ENCODE results near the gene PHF13. TPM values are rescaled to one million over a fixed set of nuclear protein-coding genes. Genes with fewer than 3 reads are reported as not detected.

PHF13 gene
- total and polyA plus RNA-seq, 2 experiments from 2014 or later = 9.6 to 11.4 TPM

DNA sequence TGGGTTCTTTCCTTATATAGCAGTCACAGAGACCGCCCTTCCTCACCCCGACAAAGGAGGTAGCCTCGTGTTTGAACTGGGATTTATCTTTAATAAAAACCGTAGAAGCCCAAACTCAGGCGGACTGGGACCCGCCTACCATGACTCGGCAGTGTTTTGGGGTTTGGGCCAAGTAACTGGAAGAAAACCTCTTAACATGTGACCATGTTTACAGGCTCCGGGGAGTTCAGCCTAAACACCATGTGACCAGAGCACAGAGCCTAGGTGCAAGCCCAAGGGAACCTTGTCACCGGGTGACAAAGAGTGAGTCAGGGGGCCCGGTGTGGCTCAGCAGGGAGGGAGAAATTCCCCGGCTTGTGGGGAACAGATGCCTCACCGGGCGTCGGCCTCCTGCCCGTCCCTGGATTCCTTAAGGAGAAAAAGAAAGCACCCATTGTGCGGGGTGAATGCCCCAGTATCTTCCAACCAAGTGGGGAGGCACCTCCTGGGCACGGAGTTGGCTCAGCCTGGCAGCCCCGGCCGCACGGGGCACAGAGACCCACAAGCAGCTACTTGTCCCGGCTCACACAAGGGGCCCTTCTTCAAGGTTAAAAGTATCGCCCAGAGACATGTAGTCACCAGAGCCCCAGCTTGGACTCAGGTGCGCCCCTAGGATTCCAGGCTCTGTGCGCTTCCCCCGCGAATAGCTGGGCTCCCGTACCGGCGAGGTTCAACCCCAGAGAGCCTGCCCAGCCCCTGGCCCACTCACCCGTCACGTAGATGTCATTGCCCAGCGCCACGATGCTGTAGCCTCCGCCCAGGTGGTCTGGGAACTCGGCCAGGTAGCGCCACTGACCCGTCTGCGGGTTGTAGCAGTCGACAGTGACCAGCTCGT lies 12.2 kb upstream of the PHF13 start:
- Histone ChIP-seq H3K4me2 (peak overlapping the region; percentile 88), H3K9me3 (ENCODE audit: low read depth) (no peaks in the 10 kb centered on the region), H2AFZ (peak overlapping the region; percentile 0), H3K79me2 (peaks cover 62% of the 10 kb centered on the region), H3K9me2 (replicated peaks; ENCODE audit: insufficient read depth) (no peaks in the 10 kb centered on the region), H4K20me1 (ENCODE audit: insufficient read depth, poor library complexity, severe bottlenecking) (peaks cover 29% of the 10 kb centered on the region), H3K27me3 (no peaks in the 10 kb centered on the region), H3K36me3 (replicated peaks; ENCODE audit: insufficient read depth, low read depth) (no peaks in the 10 kb centered on the region), H3K4me1 (ENCODE audit: insufficient read depth) (peaks cover 33% of the 10 kb centered on the region), H3K4me3 (peak overlapping the region; percentile 95), H3K27ac (peak overlapping the region; percentile 100)
- peak; percentile 84 for DNase-seq (ENCODE audit: low spot score)
- 1% methylated on average over 40 of the region's 40 CpGs for WGBS (ENCODE audit: low lambda C conversion rate, missing lambda C conversion rate)
- TF ChIP-seq EZH2phosphoT487 (IDR thresholded peaks at IDR 0.05; ENCODE audit: low read depth, severe bottlenecking, unreplicated experiment) (no peak), EZH2 (IDR thresholded peaks at IDR 0.05; ENCODE audit: borderline replicate concordance) (no peak)
- TF ChIP-seq, protein P1, sequence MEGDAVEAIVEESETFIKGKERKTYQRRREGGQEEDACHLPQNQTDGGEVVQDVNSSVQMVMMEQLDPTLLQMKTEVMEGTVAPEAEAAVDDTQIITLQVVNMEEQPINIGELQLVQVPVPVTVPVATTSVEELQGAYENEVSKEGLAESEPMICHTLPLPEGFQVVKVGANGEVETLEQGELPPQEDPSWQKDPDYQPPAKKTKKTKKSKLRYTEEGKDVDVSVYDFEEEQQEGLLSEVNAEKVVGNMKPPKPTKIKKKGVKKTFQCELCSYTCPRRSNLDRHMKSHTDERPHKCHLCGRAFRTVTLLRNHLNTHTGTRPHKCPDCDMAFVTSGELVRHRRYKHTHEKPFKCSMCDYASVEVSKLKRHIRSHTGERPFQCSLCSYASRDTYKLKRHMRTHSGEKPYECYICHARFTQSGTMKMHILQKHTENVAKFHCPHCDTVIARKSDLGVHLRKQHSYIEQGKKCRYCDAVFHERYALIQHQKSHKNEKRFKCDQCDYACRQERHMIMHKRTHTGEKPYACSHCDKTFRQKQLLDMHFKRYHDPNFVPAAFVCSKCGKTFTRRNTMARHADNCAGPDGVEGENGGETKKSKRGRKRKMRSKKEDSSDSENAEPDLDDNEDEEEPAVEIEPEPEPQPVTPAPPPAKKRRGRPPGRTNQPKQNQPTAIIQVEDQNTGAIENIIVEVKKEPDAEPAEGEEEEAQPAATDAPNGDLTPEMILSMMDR (IDR thresholded peaks at IDR 0.05; ENCODE audit: poor library complexity) = no peak

DNA sequence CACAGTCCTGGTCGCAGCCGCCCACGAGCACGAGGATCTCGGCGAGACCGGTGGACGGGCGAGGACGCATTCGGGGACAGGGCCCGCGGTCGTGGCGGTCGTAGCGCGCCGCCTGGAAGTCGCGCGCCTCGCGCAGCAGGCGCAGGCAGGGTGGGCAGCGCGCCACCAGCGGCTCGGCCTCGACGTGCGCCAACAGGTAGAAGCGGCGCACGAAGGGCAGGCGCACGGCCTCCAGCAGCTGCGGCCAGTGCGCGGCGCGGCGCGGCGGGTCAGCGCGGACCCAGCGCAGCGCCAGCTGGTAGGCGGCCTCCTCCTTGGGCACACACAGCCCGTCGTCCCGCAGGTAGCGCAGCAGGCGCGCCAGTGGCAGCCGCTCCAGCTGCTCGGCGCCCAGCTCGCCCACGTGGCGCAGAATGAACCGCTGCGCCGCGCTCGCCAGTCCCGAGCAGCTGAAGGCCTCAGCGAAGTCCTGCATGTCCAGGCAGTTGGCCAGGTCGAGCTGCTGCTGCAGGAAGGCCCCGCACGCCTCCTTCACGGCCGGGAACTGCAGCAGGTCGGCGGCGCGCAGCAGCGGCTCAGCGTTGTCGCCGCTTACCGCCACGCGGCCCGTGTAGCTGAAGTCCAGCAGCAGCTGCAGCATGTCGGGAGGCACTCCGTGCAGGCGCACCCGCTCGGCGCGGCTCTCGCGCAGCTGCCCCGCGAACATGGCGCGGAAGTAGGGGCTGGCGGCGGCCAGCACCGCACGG lies 11.4 kb upstream of the PHF13 start:
- Histone ChIP-seq H3K4me2 (peak overlapping the region; percentile 88), H3K27me3 (no peaks in the 10 kb centered on the region), H3K27ac (peak overlapping the region; percentile 100), H3K4me1 (ENCODE audit: insufficient read depth) (peaks cover 33% of the 10 kb centered on the region), H3K9me3 (ENCODE audit: low read depth) (no peaks in the 10 kb centered on the region), H2AFZ (peak overlapping the region; percentile 64), H3K4me3 (peak overlapping the region; percentile 95), H3K79me2 (peaks cover 54% of the 10 kb centered on the region), H3K36me3 (replicated peaks; ENCODE audit: insufficient read depth, low read depth) (no peaks in the 10 kb centered on the region), H4K20me1 (ENCODE audit: insufficient read depth, poor library complexity, severe bottlenecking) (peaks cover 24% of the 10 kb centered on the region), H3K9me2 (replicated peaks; ENCODE audit: insufficient read depth) (no peaks in the 10 kb centered on the region)
- DNase-seq (ENCODE audit: low spot score) = peak; percentile 71
- 1% methylated on average over 97 of the region's 103 CpGs for WGBS (ENCODE audit: low lambda C conversion rate, missing lambda C conversion rate)
- TF ChIP-seq, protein P1 (IDR thresholded peaks at IDR 0.05; ENCODE audit: poor library complexity) = no peak

DNA sequence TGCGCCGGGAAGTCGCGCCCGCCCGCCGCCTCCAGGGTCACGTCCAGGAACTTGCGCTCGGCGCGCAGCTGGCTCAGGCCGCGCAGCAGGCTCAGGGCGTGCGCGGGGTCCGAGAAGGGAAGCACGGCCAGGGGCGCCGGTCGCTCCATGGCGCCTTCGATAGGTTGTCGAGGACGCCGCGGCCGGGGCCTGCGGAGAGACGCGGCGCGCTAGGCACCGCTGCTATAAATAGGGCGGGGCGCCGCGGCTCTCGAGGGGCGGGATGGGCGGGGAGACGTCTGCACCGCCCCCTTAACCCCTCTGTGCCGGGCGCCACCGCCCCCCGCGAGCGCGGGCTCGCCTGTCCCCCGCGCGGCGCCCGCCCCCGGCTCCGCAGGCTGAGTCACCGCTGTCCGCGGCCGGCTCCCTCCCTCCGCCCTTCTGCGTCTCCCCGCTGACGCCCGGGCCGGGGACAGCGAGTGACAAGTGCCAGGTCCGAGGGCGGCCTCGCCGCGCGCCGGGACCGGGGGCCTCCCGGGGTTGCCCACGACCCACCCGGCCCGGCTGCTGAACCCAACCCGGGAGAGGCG lies 10.8 kb upstream of the PHF13 start, which contains the start of gene KLHL21:
Gene KLHL21 (minus strand): TSS at position 201 of the 569 bp plus-strand sequence. CDS start 52 bp downstream, at position 149.
- under 1% methylated on average over 33 of the region's 84 CpGs for WGBS (ENCODE audit: low lambda C conversion rate, missing lambda C conversion rate)
- Histone ChIP-seq H3K9me3 (ENCODE audit: low read depth) (no peaks in the 10 kb centered on the region), H3K36me3 (replicated peaks; ENCODE audit: insufficient read depth, low read depth) (no peaks in the 10 kb centered on the region), H3K27ac (peak within 1 kb of the TSS; percentile 100), H4K20me1 (ENCODE audit: insufficient read depth, poor library complexity, severe bottlenecking) (peaks cover 24% of the 10 kb centered on the region), H3K4me1 (ENCODE audit: insufficient read depth) (peaks cover 33% of the 10 kb centered on the region), H3K4me3 (peak within 1 kb of the TSS; percentile 95), H3K79me2 (peaks cover 48% of the 10 kb centered on the region), H3K4me2 (peak within 1 kb of the TSS; percentile 88), H3K9me2 (replicated peaks; ENCODE audit: insufficient read depth) (no peaks in the 10 kb centered on the region), H2AFZ (peak within 1 kb of the TSS; percentile 86), H3K27me3 (no peaks in the 10 kb centered on the region)
- DNase-seq (ENCODE audit: low spot score) = peak; percentile 97
- no peak for TF ChIP-seq EZH2phosphoT487 (IDR thresholded peaks at IDR 0.05; ENCODE audit: low read depth, severe bottlenecking, unreplicated experiment)
